Measurements from ENCODE around the gene PLIN3.

Gene PLIN3

GRCh38 chr19:4815426-4816201, 51.9 kb downstream of the PLIN3 start (continued):
- TF ChIP-seq ZNF24 (tag by site-specific recombination; IDR thresholded peaks at IDR 0.05): 0 out of 2 replicates have a peak, but pooled peaks have one; percentile 18
- TF ChIP-seq ZNF426 (tag by site-specific recombination; IDR thresholded peaks at IDR 0.05): no peak
- TF ChIP-seq ZNF366 (tag by site-specific recombination; conservative IDR thresholded peaks at IDR 0.05): peak; percentile 59; the same call in 1 of the 2 replicates
- TF ChIP-seq PRDM10 (tag by site-specific recombination; IDR thresholded peaks at IDR 0.05): no peak
- no peak for TF ChIP-seq ZNF394 (tag by site-specific recombination; IDR thresholded peaks at IDR 0.05; ENCODE audit: borderline replicate concordance)
- no peak for TF ChIP-seq ZNF302 (tag by site-specific recombination; IDR thresholded peaks at IDR 0.05; ENCODE audit: low read depth)
- peak; percentile 49 for TF ChIP-seq ZBTB11 (tag by site-specific recombination; conservative IDR thresholded peaks at IDR 0.05; ENCODE audit: low read depth)
- 0 out of 2 replicates have a peak, but pooled peaks have one; percentile 11 for TF ChIP-seq OVOL3 (tag by site-specific recombination; IDR thresholded peaks at IDR 0.05)
- peak; percentile 82 for TF ChIP-seq IKZF3 (tag by site-specific recombination; IDR thresholded peaks at IDR 0.05)
- TF ChIP-seq YY1 (tag by site-specific recombination; IDR thresholded peaks at IDR 0.05): peak; percentile 30; the same call in 1 of the 2 replicates

- CTCF ChIA-PET: interaction anchor here (0.6 to 6.7 kb wide), 4 partner anchors 35 to 248 kb away, joined by 3 to 171 read pairs (median 4); no protein-coding TSS in a partner anchor
- no peak for TF ChIP-seq ZNF626 (tag by site-specific recombination; IDR thresholded peaks at IDR 0.05)
- TF ChIP-seq ZNF24 (tag by site-specific recombination; IDR thresholded peaks at IDR 0.05): peak; percentile 100
- no peak for TF ChIP-seq YY2 (tag by site-specific recombination; IDR thresholded peaks at IDR 0.05)
- TF ChIP-seq, protein P1, sequence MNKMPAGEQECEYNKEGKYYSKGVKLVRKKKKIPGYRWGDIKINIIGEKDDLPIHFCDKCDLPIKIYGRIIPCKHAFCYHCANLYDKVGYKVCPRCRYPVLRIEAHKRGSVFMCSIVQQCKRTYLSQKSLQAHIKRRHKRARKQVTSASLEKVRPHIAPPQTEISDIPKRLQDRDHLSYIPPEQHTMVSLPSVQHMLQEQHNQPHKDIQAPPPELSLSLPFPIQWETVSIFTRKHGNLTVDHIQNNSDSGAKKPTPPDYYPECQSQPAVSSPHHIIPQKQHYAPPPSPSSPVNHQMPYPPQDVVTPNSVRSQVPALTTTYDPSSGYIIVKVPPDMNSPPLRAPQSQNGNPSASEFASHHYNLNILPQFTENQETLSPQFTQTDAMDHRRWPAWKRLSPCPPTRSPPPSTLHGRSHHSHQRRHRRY (tag by site-specific recombination; IDR thresholded peaks at IDR 0.05): no peak
- no peak for TF ChIP-seq ZNF623 (tag by site-specific recombination; IDR thresholded peaks at IDR 0.05)
- no peak for TF ChIP-seq MZF1 (tag by site-specific recombination; IDR thresholded peaks at IDR 0.05; ENCODE audit: borderline replicate concordance)
- TF ChIP-seq ZNF174 (tag by site-specific recombination; IDR thresholded peaks at IDR 0.05): no peak
- no peak for TF ChIP-seq ZNF280C (tag by site-specific recombination; IDR thresholded peaks at IDR 0.05)
- TF ChIP-seq ZNF155 (tag by site-specific recombination; IDR thresholded peaks at IDR 0.05): no peak
- TF ChIP-seq ZNF555 (tag by site-specific recombination; conservative IDR thresholded peaks at IDR 0.05): no peak
- no peak for TF ChIP-seq AEBP2 (tag by site-specific recombination; IDR thresholded peaks at IDR 0.05; ENCODE audit: borderline replicate concordance)
- no peak for TF ChIP-seq ZNF169 (tag by site-specific recombination; IDR thresholded peaks at IDR 0.05)
These were observed 52.6 kb downstream of the PLIN3 start for GRCh38 chr19:4814625-4815425.

More at GRCh38 chr19:4814625-4815425, 52.6 kb downstream of the PLIN3 start:
- H3K4me3 ChIP-seq (ENCODE audit: low read depth, low read length): no peak overlapping the region
- no peaks in the 10 kb centered on the region for H3K9me3 ChIP-seq (ENCODE audit: control insufficient read depth, insufficient read depth, low read depth, low read length)
- H3K36me3 ChIP-seq (ENCODE audit: control insufficient read depth in 2 of 2, insufficient read depth in 1 of 2, low read length in 2 of 2): peaks cover 0 to 13% of the 10 kb centered on the region in 2 experiments; a peak in 1 of 3 replicates
- no peaks in the 10 kb centered on the region for H3K4me1 ChIP-seq (ENCODE audit: control insufficient read depth, insufficient read depth, low read length)
- POLR2A ChIA-PET: interaction anchor here (0.6 kb wide), 1 partner anchor 217 kb away, joined by 6 read pairs; no protein-coding TSS in a partner anchor
- no peak overlapping the region for H3K27ac ChIP-seq (ENCODE audit: extremely low read depth, low read depth, low read length)
